ENCODE measurements around the gene FAM118A.

GRCh38 chr22:45280587-45280980, 29.1 kb upstream of the FAM118A start:
- TF ChIP-seq CTCF (IDR thresholded peaks at IDR 0.05): peak in 1 of 3 donors; percentile 24
- no peak for TF ChIP-seq POLR2AphosphoS5 (IDR thresholded peaks at IDR 0.05)

Measured in breast epithelium (tissue), 3 donors.